GOT3 (cell line): ENCODE measurements around the gene CDH2.
"Not testable (repeated sequence)": the region's sequence is repeated elsewhere in the genome, so short reads cannot be mapped to it uniquely, and the experiment has no call there.

Experiments
- DNase-seq: peaks from one replicate; lab custom pipeline; 2025; ENCODE audit warnings: mixed read lengths; lab: John Stamatoyannopoulos, UW

CDH2 gene

GRCh38 chr18:27921392-27921791, 255.5 kb downstream of the CDH2 start:
- no peak for DNase-seq

GRCh38 chr18:27920836-27921235, 256.1 kb downstream of the CDH2 start:
- no peak for DNase-seq

DNA sequence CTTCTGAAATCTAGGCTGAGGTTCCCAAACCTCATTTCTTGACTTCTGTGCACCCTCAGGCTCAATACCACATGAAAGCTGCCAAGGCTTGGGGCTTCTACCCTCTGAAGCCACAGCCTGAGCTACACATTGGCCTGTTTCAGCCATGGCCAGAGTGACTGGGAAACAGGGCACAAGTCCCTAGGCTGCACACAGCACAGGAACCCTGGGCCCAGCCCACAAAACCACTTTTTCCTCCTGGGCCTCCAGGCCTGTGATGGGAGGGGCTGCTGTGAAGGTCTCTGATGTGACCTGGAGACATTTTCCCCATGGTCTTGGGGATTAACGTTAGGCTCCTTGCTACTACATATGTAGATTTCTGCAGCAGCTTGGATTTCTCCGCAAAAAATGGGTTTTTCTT, 270.7 kb downstream of the CDH2 start:
- not testable (repeated sequence) for DNase-seq

- DNase-seq = no peak
These were observed 273.0 kb downstream of the CDH2 start for GRCh38 chr18:27903906-27904305.

GRCh38 chr18:27901424-27902226, 275.3 kb downstream of the CDH2 start:
- DNase-seq = no peak
